CD4-positive, alpha-beta T cell treated with Interleukin-6 at 100 ng/mL for 8 hours (primary cell): Measurements from ENCODE around the gene ADSS1.
"Not testable (repeated sequence)": the region's sequence is repeated elsewhere in the genome, so short reads cannot be mapped to it uniquely, and the experiment has no call there.

Experiments used
- DNase-seq: peaks from one replicate; pipeline ENCODE4 v3.0.0-alpha.2; 2020; ENCODE audit warnings: mixed read lengths, low spot score

The ADSS1 gene

DNA sequence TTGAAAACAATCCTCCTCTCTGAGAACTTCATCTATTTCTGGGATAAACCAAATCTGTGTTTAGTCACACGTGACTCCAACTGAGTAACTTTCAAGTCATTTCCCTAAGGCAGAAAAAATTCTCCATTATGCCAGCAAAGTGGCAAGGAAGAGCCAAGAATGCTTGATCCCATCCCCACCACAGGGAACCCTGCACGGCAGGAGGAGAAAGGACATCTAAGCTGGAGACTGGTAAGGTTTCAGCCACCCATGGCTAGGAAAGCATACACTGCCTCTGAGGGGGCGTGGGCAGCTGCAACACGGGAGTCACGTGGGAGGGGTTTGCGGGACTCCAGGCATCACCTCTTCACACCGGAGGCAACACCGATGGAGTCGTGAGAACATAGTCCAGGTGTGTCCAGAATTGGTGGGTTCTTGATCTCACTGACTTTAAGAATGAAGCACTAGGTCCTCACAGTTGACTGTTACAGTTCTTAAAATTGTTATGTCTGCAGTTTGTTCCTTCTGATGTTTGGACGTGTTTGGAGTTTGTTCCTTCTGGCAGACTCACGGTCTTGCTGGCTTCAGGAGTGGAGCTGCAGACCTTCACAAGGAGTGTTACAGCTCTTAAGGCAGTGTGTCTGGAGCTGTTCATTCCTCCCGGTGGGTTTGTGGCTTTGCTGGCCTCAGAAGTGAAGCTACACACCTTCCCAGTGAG, 26.2 kb downstream of the ADSS1 start:
- DNase-seq, result no peak

DNA sequence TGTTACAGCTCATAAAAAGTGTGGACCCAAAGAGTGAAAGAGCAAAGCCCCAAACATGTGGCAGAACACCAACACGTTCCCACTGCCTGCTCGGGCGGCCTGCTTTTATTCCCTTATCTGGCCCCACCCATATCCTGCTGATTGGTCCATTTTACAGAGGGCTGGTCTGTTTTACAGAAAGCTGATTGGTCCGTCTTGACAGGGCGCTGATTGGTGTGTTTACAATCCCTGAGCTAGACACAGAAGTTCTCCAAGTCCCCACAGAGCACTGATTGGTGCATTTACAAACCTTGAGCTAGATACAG, 26.7 kb downstream of the ADSS1 start:
- DNase-seq, result not testable (repeated sequence)

DNA sequence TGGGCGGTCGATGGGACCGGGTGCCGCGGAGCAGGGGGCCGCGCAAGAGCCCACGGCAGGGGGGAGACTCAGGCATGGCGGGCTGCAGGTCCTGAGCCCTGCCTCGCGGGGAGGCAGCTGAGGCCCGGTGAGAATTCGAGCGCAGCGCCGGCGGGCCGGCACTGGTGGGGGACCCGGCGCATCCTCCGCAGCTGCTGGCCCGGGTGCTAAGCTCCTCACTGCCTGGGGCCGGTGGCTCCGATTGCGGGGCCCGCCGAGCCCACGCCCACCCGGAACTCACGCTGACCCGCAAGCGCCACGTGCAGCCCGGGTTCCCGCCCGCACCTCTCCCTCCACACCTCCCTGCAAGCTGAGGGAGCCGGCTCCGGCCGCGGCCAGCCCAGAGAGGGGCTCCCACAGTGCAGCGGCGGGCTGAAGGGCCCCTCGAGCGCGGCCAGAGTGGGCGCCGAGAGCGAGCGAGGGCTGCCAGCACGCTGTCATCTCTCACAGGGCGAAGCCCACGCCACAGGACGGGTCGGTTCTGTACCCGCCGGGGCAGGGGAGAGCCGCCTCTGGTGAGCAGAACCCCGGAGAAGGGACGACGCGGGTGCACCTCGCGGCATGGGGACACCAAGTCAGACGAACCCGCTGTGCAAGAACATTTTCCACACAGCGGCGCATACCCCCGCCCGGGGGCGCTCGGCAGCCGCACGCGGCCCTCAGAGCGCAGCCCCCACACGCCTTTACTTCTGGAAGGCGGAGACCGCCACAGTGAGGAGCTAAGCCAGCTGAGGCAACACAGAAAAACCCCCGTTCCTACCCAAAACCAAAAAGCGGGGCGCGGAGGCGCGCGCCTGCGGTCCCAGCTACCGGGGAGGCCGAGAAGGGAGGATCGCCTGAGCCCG, 27.8 kb downstream of the ADSS1 start:
- no peak for DNase-seq

- DNase-seq, result no peak
Measured at GRCh38 chr14:104752423-104752734, 28.4 kb downstream of the ADSS1 start.

GRCh38 chr14:104752735-104753527, 28.9 kb downstream of the ADSS1 start, which contains the start of gene SIVA1:
Gene SIVA1, plus strand, starts transcription at chr14:104753147. Its CDS starts 55 bp downstream, at chr14:104753202.
- peak; percentile 99 for DNase-seq

DNA sequence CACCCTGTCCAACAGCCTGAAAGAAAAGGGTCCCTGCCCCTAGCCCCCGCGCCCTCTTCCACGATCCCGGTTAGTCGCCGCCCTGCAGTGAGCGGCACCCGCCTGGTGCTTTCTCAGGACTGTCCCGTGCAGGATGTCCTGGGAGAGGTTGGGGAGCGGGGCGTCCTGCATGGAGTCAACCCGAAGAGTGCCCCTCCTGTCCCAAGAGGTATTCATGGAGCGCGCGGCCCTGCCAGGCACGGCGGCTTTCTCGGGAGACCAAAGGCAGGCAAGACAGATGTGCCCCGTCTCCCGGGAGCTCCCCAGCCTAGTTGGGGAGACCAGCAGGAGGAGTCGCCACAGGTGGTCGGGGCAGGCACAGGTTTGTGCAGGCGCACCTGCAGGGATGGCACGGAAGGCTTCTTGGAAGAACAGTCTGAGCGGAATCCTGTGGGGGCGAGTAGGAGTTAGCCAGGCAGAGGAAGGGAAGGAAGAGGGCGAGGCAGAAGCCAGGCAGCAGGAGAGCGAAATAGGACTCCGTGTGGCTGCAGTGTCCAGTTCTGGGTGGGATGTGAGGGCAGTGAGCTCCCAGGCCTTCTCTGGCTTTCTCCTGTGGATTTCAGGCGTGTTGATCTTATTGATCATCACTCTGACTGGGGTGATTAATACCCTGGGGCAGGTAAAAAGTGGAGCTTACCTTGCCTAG, 29.6 kb downstream of the ADSS1 start:
- DNase-seq, result no peak

GRCh38 chr14:104754213-104754851, 30.3 kb downstream of the ADSS1 start:
- no peak for DNase-seq

GRCh38 chr14:104755621-104756020, 31.6 kb downstream of the ADSS1 start:
- DNase-seq, result no peak

- no peak for DNase-seq
Measured at GRCh38 chr14:104756477-104757237, 32.6 kb downstream of the ADSS1 start.

DNA sequence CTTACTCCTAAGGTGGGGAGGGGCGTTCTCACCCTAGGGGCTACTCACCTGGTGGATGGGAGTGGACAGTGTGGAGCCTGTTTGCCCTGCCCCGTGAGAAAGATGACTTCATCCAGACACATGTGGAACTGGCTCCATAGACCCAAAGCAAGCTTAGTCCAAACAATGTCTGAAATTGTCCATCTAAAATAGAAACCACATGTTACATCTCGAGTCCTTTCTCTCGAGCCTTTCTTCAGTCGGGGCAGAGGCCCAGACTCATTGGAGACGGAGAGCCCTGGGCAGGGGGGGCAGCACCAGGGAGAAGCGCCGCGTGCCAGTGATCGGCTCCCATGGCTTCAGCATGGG, 33.2 kb downstream of the ADSS1 start:
- no peak for DNase-seq

- DNase-seq, result no peak
Measured at GRCh38 chr14:104757681-104758392, 33.8 kb downstream of the ADSS1 start.

- no peak for DNase-seq
Measured at GRCh38 chr14:104758981-104759969, 35.2 kb downstream of the ADSS1 start.

DNA sequence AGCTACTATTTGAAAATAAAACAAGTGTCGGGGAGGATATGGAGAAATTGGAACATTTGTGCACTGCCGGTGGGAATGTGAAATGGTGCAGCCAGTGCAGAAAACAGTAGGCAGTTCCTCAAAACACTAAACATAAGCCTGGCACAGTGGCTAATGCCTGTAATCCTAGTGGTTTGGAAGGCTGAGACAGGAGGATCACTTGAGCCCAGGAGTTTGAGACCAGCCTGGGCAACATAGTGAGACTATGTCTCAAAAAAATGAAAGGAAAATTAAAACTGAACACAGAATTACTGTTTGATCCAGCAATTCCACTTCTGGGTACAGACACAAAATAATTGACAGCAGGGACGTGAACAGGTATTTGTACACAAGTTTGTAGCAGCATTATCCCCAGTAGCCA, 41.5 kb downstream of the ADSS1 start:
- no peak for DNase-seq

GRCh38 chr14:104766256-104766862, 42.3 kb downstream of the ADSS1 start:
- DNase-seq, result no peak

GRCh38 chr14:104766863-104767633, 43.0 kb downstream of the ADSS1 start:
- no peak for DNase-seq

DNA sequence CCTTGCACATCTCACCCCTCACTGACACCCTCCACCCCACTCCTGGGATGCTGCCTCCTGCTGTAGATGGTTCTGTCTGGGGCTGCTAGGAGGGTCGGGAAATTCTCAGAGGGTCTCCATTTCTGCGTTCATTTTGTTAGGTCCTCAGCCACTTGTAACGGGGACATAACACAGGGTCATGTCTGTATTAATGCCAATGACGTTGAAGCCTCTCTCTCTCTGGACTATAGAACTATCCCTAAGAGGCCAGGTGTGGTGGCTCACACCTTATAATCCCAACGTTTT, 43.5 kb downstream of the ADSS1 start:
- DNase-seq, result no peak

- peak; percentile 88 for DNase-seq
Measured at GRCh38 chr14:104768437-104769323, 44.7 kb downstream of the ADSS1 start.
